A549 treated with AZD2906 at 1 μM for 4 hours (cell line): ENCODE measurements around the gene WIPF1. TPM values are rescaled to one million over a fixed set of nuclear protein-coding genes. Genes with fewer than 3 reads are reported as not detected.

Source experiments
- total RNA-seq: library from RNA; stranded (reverse); fragments of 200-300 nt; extraction: Qiagen RNA extraction; gene quantifications from 5 replicates; pipeline ENCODE4 v1.2.3, GENCODE V29; 2022

WIPF1 gene
- 17.0 to 25.7 TPM (median 24.6 TPM) in 5 replicates for total RNA-seq

GRCh38 chr2:174597345-174598047 lies at the start of gene WIPF1:
TSS of gene WIPF1 (minus strand) at chr2:174597804. CDS start at chr2:174585573, 12,231 bp downstream.

Other genes with a start within 250 kb of the WIPF1 start
- 12.9 to 15.9 TPM (median 14.6 TPM) in 5 replicates for gene SCRN3, start 202.1 kb downstream of the WIPF1 start, total RNA-seq
- gene GPR155, start 110.8 kb downstream of the WIPF1 start, total RNA-seq: 0.11 to 0.45 TPM (median 0.19 TPM) in 5 replicates
- gene CHRNA1, start 166.7 kb upstream of the WIPF1 start, total RNA-seq: not detected in 5 replicates